Cardiac septum (tissue), 1 donor: ENCODE results near the gene SPATA3. TPM values are rescaled to one million over a fixed set of nuclear protein-coding genes. Genes with fewer than 3 reads are reported as not detected.
A peak's percentile ranks its signal among the peaks of the same experiment; 100 is the strongest.

Experiments
- DNase-seq: peaks from one replicate; pipeline ENCODE4 v3.0.0-alpha.2; 2020; ENCODE audit warnings: low spot score
- intact Hi-C: fragments of 100-400 bp; cut with DNase I; formaldehyde crosslinking; loops from one replicate; pipeline ENCODE4 v1.14.0; 2022
- total RNA-seq: library from RNA; stranded (reverse); fragmentation: NEBNext Ultra II Directional; extraction: Animal tissue kit (Norgen Biotek cat#: 25700); gene quantifications from one replicate; pipeline ENCODE4 v1.2.1, GENCODE V29; 2021
- donor health status: DM: no; HTN: no; CAD: no.

Gene SPATA3
- total RNA-seq, 1 donor from 2014 or later = not detected

DNA sequence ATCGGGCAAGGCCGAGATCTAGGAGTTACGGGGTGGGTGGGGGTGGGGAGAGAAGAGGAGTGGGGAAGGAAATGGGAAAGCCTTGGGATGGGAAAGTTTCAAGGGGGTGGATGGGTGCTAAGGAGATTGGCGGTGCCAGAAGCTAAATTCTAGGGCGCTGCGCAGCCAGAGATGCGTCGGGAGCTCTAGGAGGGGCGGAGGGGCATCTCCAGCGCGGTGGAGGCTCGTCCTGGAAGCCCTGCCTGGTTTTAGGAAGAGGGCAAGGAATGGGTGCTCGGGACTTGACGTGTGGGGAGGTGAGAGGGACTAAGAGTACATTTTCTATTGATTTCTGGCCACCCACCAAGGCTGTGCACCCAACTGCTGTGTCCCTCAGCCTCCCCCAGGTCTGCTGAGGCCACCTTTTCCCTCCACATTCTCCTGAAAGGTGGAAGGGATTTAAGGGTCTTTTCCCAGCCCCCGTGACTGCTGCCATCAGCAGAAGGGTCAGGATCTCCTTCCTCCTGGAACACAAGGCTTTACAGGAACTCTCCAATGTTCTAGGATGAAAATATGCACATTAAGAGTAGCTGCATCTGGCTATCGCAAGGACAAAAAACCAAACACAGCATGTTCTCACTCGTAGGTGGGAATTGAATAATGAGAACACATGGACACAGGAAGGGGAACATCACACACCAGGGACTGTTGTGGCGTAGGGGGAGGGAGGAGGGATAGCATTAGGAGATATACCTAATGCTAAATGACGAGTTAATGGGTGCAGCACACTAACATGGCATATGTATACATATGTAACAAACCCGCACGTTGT, 42.8 kb downstream of the SPATA3 start:
- intact Hi-C loops = no loop called here
- DNase-seq = no peak

GRCh38 chr2:231039294-231039664, 43.4 kb downstream of the SPATA3 start:
- intact Hi-C loops = no loop called here
- no peak for DNase-seq

DNA sequence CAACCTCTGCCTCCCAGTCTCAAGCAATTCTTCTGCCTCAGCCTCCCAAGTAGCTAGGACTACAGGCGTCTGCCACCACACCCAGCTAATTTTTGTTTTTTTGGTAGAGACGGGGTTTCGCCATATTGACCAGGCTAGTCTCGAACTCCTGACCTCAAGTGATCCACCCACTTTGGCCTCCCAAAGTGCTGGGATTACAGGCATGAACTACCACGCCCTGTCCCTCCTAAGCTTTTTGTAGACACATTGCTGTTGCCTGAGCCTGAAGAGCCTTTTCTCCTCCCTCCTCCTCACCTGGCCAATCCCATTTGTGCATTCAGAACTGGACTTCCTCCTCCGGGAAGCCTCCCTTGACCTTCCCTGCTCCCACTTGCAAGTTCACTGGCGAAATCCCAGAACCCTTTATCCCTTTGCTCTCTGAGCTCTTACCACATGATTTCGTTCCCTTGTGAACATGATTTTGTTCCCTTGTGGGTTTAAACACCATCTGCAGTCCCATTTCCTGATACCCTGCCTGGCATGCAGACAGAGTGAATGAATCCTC, 44.0 kb downstream of the SPATA3 start:
- no peak for DNase-seq
- intact Hi-C loops = no loop called here

DNA sequence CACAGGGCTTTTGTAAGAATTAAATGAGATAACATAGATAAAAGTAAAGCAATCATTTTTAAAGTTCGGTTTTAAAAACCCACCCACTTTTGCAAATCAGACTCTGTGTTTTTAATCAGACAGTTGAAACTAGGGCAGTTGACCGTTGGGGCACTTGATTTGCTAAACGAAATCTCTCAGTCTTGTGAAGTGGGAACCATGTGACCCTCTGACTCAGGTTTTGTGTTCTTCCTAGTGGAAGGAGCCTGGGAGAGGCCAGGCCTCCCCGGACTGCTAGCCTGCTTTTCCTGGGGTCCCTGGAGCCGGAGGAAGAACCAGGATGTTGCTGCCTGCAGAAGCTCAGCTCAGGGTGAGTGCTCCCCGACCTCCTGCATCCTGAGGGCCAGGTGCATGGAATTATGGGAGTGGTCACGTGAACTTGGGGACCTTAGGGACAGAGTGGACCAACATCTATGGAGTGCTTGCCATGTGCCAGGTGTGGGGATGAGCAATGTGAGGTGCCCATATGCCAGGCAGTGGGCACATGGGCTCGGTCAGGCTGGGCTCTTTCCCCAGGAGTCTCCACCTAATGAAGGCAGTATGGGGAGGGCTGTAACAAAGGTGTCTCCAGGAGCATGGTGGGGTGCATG, 45.3 kb downstream of the SPATA3 start:
- intact Hi-C loops = no loop called here
- DNase-seq = no peak

DNA sequence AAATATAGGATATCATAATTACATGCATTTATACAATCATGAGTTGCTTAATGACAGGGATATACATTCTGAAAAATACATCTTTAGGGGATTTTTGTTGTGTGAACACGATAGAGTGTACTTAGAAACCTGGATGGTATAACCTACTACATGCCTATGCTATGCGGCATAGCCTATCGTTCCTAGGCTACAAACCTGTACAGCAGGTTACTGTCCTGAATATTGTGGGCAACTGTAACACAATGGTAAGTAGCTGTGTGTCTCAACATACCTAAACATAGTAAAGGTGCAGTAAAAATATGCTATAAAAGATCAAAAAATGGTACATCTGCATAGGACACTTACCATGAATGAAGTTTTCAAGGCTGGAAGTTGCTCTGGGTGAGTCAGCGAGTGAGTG, 47.9 kb downstream of the SPATA3 start:
- intact Hi-C loops = no loop called here
- no peak for DNase-seq

GRCh38 chr2:231046916-231047273, 51.0 kb downstream of the SPATA3 start:
- intact Hi-C loops = no loop called here
- DNase-seq = no peak

DNA sequence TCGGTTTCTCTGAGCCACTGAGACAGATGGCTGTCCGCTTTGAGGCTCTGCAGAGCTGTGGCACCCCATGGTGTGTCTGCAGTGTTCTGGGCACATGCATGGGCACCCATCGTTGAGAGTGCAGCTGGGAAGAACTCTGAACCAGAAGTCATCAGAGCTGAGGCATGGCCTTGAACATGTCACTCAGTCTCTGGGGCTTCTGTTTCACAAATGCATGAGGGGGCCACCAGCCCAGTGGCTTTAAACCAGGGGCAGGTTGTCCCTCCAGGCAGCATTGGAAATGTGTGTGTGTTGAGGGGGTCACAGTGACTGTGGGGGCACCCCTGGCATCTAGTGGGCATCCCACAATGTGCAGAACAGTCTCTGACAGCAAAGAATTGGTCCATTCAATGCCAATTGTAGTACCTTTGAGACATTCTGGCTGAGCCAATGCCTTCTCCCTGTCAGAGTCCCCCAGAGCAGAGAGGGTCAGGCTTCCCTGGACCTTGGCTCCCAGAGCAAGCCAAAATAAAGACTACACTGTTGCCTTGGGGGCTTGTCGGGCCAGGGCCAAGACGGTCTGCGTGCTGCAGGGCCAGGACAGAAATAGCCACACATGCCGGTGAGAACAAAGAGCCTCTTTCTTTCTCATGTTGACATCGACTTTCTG, 51.5 kb downstream of the SPATA3 start:
- intact Hi-C loops = no loop called here
- DNase-seq = no peak

DNA sequence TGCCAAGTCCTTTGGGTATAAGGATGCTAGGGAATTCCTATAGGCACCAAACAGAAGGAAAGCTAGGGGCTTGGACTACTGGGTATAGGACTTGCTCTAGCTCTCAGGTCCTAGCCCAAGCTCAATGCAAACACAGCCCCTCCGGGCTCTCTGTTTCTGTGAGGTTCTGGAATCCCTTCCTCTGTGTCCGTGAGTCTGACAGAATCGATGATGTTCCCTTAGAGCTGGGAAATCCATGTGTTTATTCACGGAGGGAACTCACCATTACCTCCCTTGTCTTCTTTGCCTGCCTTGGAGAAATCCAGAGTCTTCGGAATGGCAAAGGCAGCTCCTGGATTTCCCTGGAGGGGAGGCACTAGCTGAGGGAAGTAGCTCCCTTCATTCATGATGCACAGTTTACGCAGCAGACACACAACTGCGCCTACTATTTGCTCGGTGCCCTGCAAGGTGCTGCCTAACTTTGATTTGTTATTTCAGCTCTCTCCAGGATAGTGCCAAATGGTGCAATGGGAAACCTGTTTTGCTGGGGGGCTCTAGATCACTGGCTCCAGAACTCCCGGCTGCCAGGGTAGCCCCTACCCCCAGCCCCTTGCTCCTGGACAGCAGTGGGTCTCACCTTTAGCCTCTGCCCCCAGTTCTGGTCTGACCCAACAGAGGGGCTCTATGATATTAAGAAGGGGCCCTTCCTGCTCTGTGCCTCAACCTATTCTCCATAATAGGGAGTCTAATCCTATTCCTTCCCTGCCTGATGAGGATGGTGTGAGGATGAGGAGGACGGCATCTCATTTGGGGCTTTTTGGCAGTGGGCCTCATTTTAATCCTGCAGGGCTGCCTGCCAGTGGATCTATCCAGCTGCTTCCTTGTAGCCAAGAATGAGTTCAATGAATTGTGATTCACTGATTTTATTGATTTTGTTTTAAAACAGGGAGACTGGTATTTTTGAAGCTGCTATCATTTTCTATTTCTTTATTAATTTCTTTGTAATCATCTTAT, 52.3 kb downstream of the SPATA3 start:
- intact Hi-C loops = no loop called here

GRCh38 chr2:231049286-231050017, 53.5 kb downstream of the SPATA3 start:
- DNase-seq = no peak
- intact Hi-C loops = loop anchor here (5.0 to 10.0 kb wide), 2 partner anchors 227 to 735 kb away; partner anchors contain the start of genes COPS7B and PDE6D

More for the DNA sequence above, 52.3 kb downstream of the SPATA3 start:
- no peak for DNase-seq

DNA sequence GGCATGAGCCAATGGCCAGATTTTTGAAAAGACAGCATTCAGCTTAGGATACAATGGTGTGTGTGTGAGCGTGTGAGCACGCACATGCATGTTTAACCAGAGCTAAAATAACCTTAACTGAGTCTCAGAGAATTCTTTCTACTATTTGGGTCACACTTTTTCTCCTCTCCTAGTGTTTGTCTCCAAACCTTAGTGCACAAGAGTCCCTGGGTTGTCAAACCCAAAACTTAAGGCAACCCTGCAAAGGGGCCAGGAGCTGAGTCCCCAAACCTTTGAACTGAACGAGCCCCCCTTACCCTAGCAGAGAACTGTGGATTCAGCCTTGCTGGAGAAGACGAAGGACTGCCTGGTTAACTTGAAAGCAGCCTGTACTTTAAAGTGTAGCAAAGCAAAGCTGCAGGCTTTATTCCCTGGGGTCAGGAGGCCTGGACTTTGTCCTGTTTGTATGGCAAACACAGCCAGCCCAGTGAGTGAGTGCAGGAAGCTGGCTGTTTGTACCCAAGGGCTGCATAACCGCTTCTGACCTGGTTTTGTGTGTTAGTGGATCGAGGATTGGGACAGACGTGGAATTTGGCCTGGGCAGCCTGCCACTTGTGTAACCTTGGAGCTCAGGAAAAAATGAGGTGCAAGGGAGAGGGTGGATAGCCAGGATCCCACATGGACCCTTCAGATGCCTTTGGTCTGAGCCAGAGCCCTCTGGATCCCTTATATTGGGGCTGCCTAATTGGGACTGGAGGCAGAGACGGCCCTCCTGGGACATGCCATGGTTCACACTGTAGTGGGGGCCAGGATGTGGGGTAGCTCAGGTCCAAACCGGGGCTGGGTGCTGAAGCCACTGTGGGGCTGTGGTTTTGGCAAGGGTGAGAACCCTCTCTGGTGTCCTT, 54.3 kb downstream of the SPATA3 start:
- intact Hi-C loops = loop anchor here (5.0 to 10.0 kb wide), 2 partner anchors 228 to 735 kb away; partner anchors contain the start of genes COPS7B and PDE6D
- no peak for DNase-seq

- DNase-seq = no peak
- intact Hi-C loops = loop anchor here (5.0 to 10.0 kb wide), 2 partner anchors 229 to 734 kb away; partner anchors contain the start of genes COPS7B and PDE6D
These were observed 55.2 kb downstream of the SPATA3 start for GRCh38 chr2:231051116-231051515.

GRCh38 chr2:231052494-231053451, 56.9 kb downstream of the SPATA3 start:
- intact Hi-C loops = loop anchor here (5.0 to 10.0 kb wide), 2 partner anchors 230 to 732 kb away; partner anchors contain the start of genes COPS7B and PDE6D

DNA sequence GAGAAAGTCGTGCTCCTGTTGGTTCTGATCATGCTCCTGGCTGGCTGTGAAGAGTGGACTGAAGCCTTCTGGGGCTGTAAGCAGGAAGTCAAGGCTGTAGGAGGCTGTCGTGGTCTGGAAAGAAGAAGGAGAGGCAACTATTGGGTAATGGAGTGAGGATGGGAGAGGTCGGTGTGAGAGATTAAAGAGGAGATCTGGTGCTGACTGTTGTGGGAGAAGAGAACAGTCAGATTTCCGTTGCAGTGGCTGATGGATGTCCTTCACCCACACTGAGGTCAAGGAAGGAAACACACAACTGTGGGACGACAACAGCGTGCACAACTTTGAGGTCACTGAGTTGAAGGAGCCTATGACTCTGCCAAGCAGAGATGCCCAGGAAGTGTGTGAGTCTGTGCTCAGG, 57.9 kb downstream of the SPATA3 start:
- no peak for DNase-seq
- intact Hi-C loops = loop anchor here (5.0 to 10.0 kb wide), 2 partner anchors 232 to 731 kb away; partner anchors contain the start of genes COPS7B and PDE6D

More at GRCh38 chr2:231052494-231053451, 56.9 kb downstream of the SPATA3 start:
- DNase-seq = peak; percentile 93

GRCh38 chr2:231056453-231057416, 60.8 kb downstream of the SPATA3 start, which contains the start of gene PSMD1:
Gene PSMD1 (plus strand): TSS chr2:231056867. CDS start chr2:231057026, 159 bp downstream.
- peak; percentile 96 for DNase-seq
- intact Hi-C loops = loop anchor here (5.0 to 10.0 kb wide), 3 partner anchors 141 to 728 kb away; partner anchors contain the start of genes ARMC9, COPS7B and PDE6D

DNA sequence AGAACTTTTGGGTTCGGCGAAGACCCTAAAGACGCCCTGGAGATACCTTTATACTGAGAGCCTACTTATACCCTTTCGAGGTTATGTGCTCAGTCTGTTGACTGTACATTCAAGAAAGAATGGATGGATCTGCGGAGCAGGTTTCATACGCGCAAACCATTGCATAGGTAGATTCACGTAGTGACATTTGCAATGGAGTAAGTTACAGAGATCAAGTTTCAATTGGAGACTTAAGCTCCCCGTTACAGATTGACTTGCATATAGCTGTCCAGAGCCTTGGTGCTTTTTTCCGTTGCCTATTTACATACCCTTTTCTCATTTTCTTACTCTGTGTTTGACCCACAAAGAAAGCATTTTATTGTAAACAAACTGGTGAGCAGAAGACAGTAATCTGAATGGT, 61.7 kb downstream of the SPATA3 start:
- DNase-seq = no peak
- intact Hi-C loops = loop anchor here (5.0 to 10.0 kb wide), 3 partner anchors 140 to 727 kb away; partner anchors contain the start of genes ARMC9, COPS7B and PDE6D
